Measurements from ENCODE around the gene ATG4C. TPM values are rescaled to one million over a fixed set of nuclear protein-coding genes. Genes with fewer than 3 reads are reported as not detected.
"Not testable (repeated sequence)": the region's sequence is repeated elsewhere in the genome, so short reads cannot be mapped to it uniquely, and the experiment has no call there.

The ATG4C gene
- total RNA-seq, 1 donor from 2014 or later: 39.5 TPM

GRCh38 chr1:62826901-62827300 lies 43.0 kb downstream of the ATG4C start:
- H3K36me3 ChIP-seq: no peaks in the 10 kb centered on the region
- no peak overlapping the region for H3K27ac ChIP-seq
- Mint-ChIP-seq H3K4me1 (no peaks in the 10 kb centered on the region), H3K9me3 (no peaks in the 10 kb centered on the region), H3K36me3 (peaks cover 11% of the 10 kb centered on the region), H3K27ac (no peak overlapping the region), H3K4me3 (no peak overlapping the region), H3K27me3 (ENCODE audit: insufficient read depth, low read depth) (no peaks in the 10 kb centered on the region)
- no peak overlapping the region for H3K4me2 ChIP-seq
- TF ChIP-seq CTCF (IDR thresholded peaks at IDR 0.05): no peak
- H2AFZ ChIP-seq (replicated peaks): no peak overlapping the region
- no peak overlapping the region for H3K9ac ChIP-seq
- H3K79me2 ChIP-seq (ENCODE audit: low read depth): no peaks in the 10 kb centered on the region
- H3F3A ChIP-seq (ENCODE audit: low read depth): no peaks in the 10 kb centered on the region
- no peak overlapping the region for H3K4me3 ChIP-seq
- H3K9me3 ChIP-seq (ENCODE audit: low read depth): no peaks in the 10 kb centered on the region
- H3K4me1 ChIP-seq: no peaks in the 10 kb centered on the region
- H3K27me3 ChIP-seq: no peaks in the 10 kb centered on the region
- no peaks in the 10 kb centered on the region for H4K20me1 ChIP-seq (ENCODE audit: low read depth)
- no peak for DNase-seq (ENCODE audit: low spot score)

GRCh38 chr1:62827786-62828185 lies 43.9 kb downstream of the ATG4C start:
- H3K36me3 Mint-ChIP-seq: peaks cover 11% of the 10 kb centered on the region
- H3K27ac Mint-ChIP-seq; H3K9me3 Mint-ChIP-seq; H3K36me3 ChIP-seq; H3K4me1 ChIP-seq; H4K20me1 ChIP-seq (ENCODE audit: low read depth); H2AFZ ChIP-seq (replicated peaks); H3K27me3 ChIP-seq; H3K4me3 Mint-ChIP-seq; H3K27me3 Mint-ChIP-seq (ENCODE audit: insufficient read depth, low read depth); H3K4me3 ChIP-seq; H3K4me1 Mint-ChIP-seq; H3F3A ChIP-seq (ENCODE audit: low read depth); H3K9me3 ChIP-seq (ENCODE audit: low read depth); DNase-seq (ENCODE audit: low spot score); H3K4me2 ChIP-seq; H3K79me2 ChIP-seq (ENCODE audit: low read depth); H3K9ac ChIP-seq; H3K27ac ChIP-seq: not testable (repeated sequence)

GRCh38 chr1:62832276-62832675 lies 48.3 kb downstream of the ATG4C start:
- no peak for DNase-seq (ENCODE audit: low spot score)
- H3K27ac Mint-ChIP-seq: no peak overlapping the region

GRCh38 chr1:62833529-62833928 lies 49.6 kb downstream of the ATG4C start:
- Histone ChIP-seq H3K4me3 (no peak overlapping the region), H3K9me3 (ENCODE audit: low read depth) (no peaks in the 10 kb centered on the region), H3K36me3 (no peaks in the 10 kb centered on the region), H4K20me1 (ENCODE audit: low read depth) (no peaks in the 10 kb centered on the region), H3F3A (ENCODE audit: low read depth) (no peaks in the 10 kb centered on the region), H2AFZ (replicated peaks) (no peak overlapping the region), H3K9ac (no peak overlapping the region), H3K4me2 (no peak overlapping the region), H3K27me3 (no peaks in the 10 kb centered on the region), H3K27ac (no peak overlapping the region), H3K4me1 (no peaks in the 10 kb centered on the region), H3K79me2 (ENCODE audit: low read depth) (no peaks in the 10 kb centered on the region)
- H3K4me1 Mint-ChIP-seq: no peaks in the 10 kb centered on the region
- TF ChIP-seq CTCF (IDR thresholded peaks at IDR 0.05) (no peak), EZH2phosphoT487 (IDR thresholded peaks at IDR 0.05) (no peak), EZH2 (IDR thresholded peaks at IDR 0.05) (no peak)
- H3K36me3 Mint-ChIP-seq: no peaks in the 10 kb centered on the region
- H3K27ac Mint-ChIP-seq: no peak overlapping the region
- no peaks in the 10 kb centered on the region for H3K27me3 Mint-ChIP-seq (ENCODE audit: insufficient read depth, low read depth)
- no peak overlapping the region for H3K4me3 Mint-ChIP-seq
- no peaks in the 10 kb centered on the region for H3K9me3 Mint-ChIP-seq
- no peak for DNase-seq (ENCODE audit: low spot score)

More at GRCh38 chr1:62832276-62832675, 48.3 kb downstream of the ATG4C start:
- H3K4me1 ChIP-seq: no peaks in the 10 kb centered on the region
- Mint-ChIP-seq H3K9me3 (no peaks in the 10 kb centered on the region), H3K36me3 (peaks cover 3% of the 10 kb centered on the region), H3K4me3 (no peak overlapping the region), H3K27me3 (ENCODE audit: insufficient read depth, low read depth) (no peaks in the 10 kb centered on the region), H3K4me1 (no peaks in the 10 kb centered on the region)
- H3F3A ChIP-seq (ENCODE audit: low read depth): no peaks in the 10 kb centered on the region
- H3K27me3 ChIP-seq: no peaks in the 10 kb centered on the region
- TF ChIP-seq CTCF (IDR thresholded peaks at IDR 0.05) (no peak), EZH2phosphoT487 (IDR thresholded peaks at IDR 0.05) (no peak)
- no peak overlapping the region for H3K4me3 ChIP-seq
- H2AFZ ChIP-seq (replicated peaks): no peak overlapping the region
- H3K4me2 ChIP-seq: no peak overlapping the region
- no peak overlapping the region for H3K27ac ChIP-seq
- H3K79me2 ChIP-seq (ENCODE audit: low read depth): no peaks in the 10 kb centered on the region
- no peaks in the 10 kb centered on the region for H4K20me1 ChIP-seq (ENCODE audit: low read depth)
- H3K9ac ChIP-seq: no peak overlapping the region
- no peaks in the 10 kb centered on the region for H3K9me3 ChIP-seq (ENCODE audit: low read depth)
- no peaks in the 10 kb centered on the region for H3K36me3 ChIP-seq

Data from neural progenitor cell (in vitro differentiated cells).